ENCODE measurements around the gene NAGLU. TPM values are rescaled to one million over a fixed set of nuclear protein-coding genes. Genes with fewer than 3 reads are reported as not detected.
A peak's percentile ranks its signal among the peaks of the same experiment; 100 is the strongest.

The NAGLU gene
- total RNA-seq, 8 experiments from 2014 or later: 6.3 to 55.8 (median 18.5) TPM

- in situ Hi-C loops (cut with MboI; ENCODE audit: low pct_unique_long_range_greater_than_20kb in 2 of 9, low sequenced_read_pairs in 9 of 9, unreplicated experiment in 9 of 9): no loop called here
- Histone ChIP-seq H3K4me3 (no peak overlapping the region), H3K4me1 (replicated peaks in 1 of 2) (no peaks in the 10 kb centered on the region), H3K27ac (no peak overlapping the region)
- 88 to 100% (median 97%) methylated on average over 2 to 9 of the region's 11 CpGs; no CpG with 5 or more reads in 4 of the 10 experiments for WGBS, 10 experiments
- ATAC-seq (replicated peaks in 6 of 8): no peak
These were observed 22.4 kb upstream of the NAGLU start for GRCh38 chr17:42513686-42514085.

- Histone ChIP-seq H3K4me1 (replicated peaks in 1 of 2) (peaks cover 2% of the 10 kb centered on the region in 2 donors), H3K27ac (no peak overlapping the region), H3K4me3 (no peak overlapping the region)
- in situ Hi-C loops (cut with MboI; ENCODE audit: low pct_unique_long_range_greater_than_20kb in 2 of 9, low sequenced_read_pairs in 9 of 9, unreplicated experiment in 9 of 9): no loop called here
- 92 to 100% (median 100%) methylated on average over 1 to 6 of the region's 11 CpGs; no CpG with 5 or more reads in 5 of the 10 experiments for WGBS, 10 experiments
- ATAC-seq (replicated peaks in 6 of 8): no peak
These were observed 21.8 kb upstream of the NAGLU start for GRCh38 chr17:42514279-42514678.

- H3K4me3 ChIP-seq: no peak overlapping the region
- WGBS, 10 experiments: 73 to 95% (median 86%) methylated on average over 1 to 4 of the region's 8 CpGs; no CpG with 5 or more reads in 3 of the 10 experiments
- peaks cover 8% of the 10 kb centered on the region in 2 donors for H3K4me1 ChIP-seq (replicated peaks in 1 of 2)
- in situ Hi-C loops (cut with MboI; ENCODE audit: low pct_unique_long_range_greater_than_20kb in 2 of 9, low sequenced_read_pairs in 9 of 9, unreplicated experiment in 9 of 9): no loop called here
- ATAC-seq (replicated peaks in 6 of 8): no peak
- H3K27ac ChIP-seq: no peak overlapping the region
These were observed 21.2 kb upstream of the NAGLU start for GRCh38 chr17:42514867-42515266.

GRCh38 chr17:42517516-42517915, 18.5 kb upstream of the NAGLU start:
- Histone ChIP-seq H3K4me1 (replicated peaks in 1 of 2) (peaks cover 16 to 20% of the 10 kb centered on the region in 2 donors), H3K4me3 (no peak overlapping the region), H3K27ac (no peak overlapping the region)
- ATAC-seq (replicated peaks in 6 of 8): peak in 3 of 8 experiments; percentile 26 to 61 (median 38)
- in situ Hi-C loops (cut with MboI; ENCODE audit: low pct_unique_long_range_greater_than_20kb in 2 of 9, low sequenced_read_pairs in 9 of 9, unreplicated experiment in 9 of 9): no loop called here
- WGBS, 10 experiments: 0 to 100% (median 40%) methylated on average over 1 to 4 of the region's 9 CpGs; no CpG with 5 or more reads in 4 of the 10 experiments

GRCh38 chr17:42518046-42518754, 17.8 kb upstream of the NAGLU start:
- peaks cover 16 to 20% of the 10 kb centered on the region in 2 donors for H3K4me1 ChIP-seq (replicated peaks in 1 of 2)
- in situ Hi-C loops (cut with MboI; ENCODE audit: low pct_unique_long_range_greater_than_20kb in 2 of 9, low sequenced_read_pairs in 9 of 9, unreplicated experiment in 9 of 9): no loop called here

GRCh38 chr17:42518755-42519545, 17.1 kb upstream of the NAGLU start:
- peak in 3 of 8 experiments; percentile 7 to 30 (median 20) for ATAC-seq (replicated peaks in 6 of 8)
- in situ Hi-C loops (cut with MboI; ENCODE audit: low pct_unique_long_range_greater_than_20kb in 2 of 9, low sequenced_read_pairs in 9 of 9, unreplicated experiment in 9 of 9): no loop called here
- Histone ChIP-seq H3K27ac (peak overlapping the region in 1 of 2 donors; percentile 93), H3K4me1 (replicated peaks in 1 of 2) (peaks cover 16 to 20% of the 10 kb centered on the region in 2 donors), H3K4me3 (no peak overlapping the region)
- 0 to 92% (median 8%) methylated on average over 1 to 6 of the region's 6 CpGs; no CpG with 5 or more reads in 3 of the 10 experiments for WGBS, 10 experiments

More at GRCh38 chr17:42518046-42518754, 17.8 kb upstream of the NAGLU start:
- Histone ChIP-seq H3K27ac (no peak overlapping the region), H3K4me3 (no peak overlapping the region)
- WGBS, 10 experiments: 58 to 100% (median 90%) methylated on average over 1 to 3 of the region's 9 CpGs; no CpG with 5 or more reads in 5 of the 10 experiments
- peak in 3 of 8 experiments; percentile 3 to 17 (median 17) for ATAC-seq (replicated peaks in 6 of 8)

- WGBS, 10 experiments: 0 to 50% (median 7%) methylated on average over 1 to 4 of the region's 12 CpGs; no CpG with 5 or more reads in 3 of the 10 experiments
- H3K27ac ChIP-seq: peak overlapping the region; percentile 30 to 93
- peaks cover 16 to 20% of the 10 kb centered on the region in 2 donors for H3K4me1 ChIP-seq (replicated peaks in 1 of 2)
- H3K4me3 ChIP-seq: no peak overlapping the region
- in situ Hi-C loops (cut with MboI; ENCODE audit: low pct_unique_long_range_greater_than_20kb in 2 of 9, low sequenced_read_pairs in 9 of 9, unreplicated experiment in 9 of 9): no loop called here
- ATAC-seq (replicated peaks in 6 of 8): peak; percentile 51 to 85 (median 70)
These were observed 16.2 kb upstream of the NAGLU start for GRCh38 chr17:42519546-42520491.

GRCh38 chr17:42520540-42520951, 15.5 kb upstream of the NAGLU start:
- WGBS, 10 experiments: 0 to 100% (median 14%) methylated on average over 1 to 6 of the region's 9 CpGs; no CpG with 5 or more reads in 3 of the 10 experiments
- H3K4me3 ChIP-seq: no peak overlapping the region
- in situ Hi-C loops (cut with MboI; ENCODE audit: low pct_unique_long_range_greater_than_20kb in 2 of 9, low sequenced_read_pairs in 9 of 9, unreplicated experiment in 9 of 9): no loop called here
- peaks cover 16 to 20% of the 10 kb centered on the region in 2 donors for H3K4me1 ChIP-seq (replicated peaks in 1 of 2)
- H3K27ac ChIP-seq: peak overlapping the region in 1 of 2 donors; percentile 93
- peak in 3 of 8 experiments; percentile 1 to 4 (median 3) for ATAC-seq (replicated peaks in 6 of 8)

GRCh38 chr17:42521036-42521435, 15.0 kb upstream of the NAGLU start:
- ATAC-seq (replicated peaks in 6 of 8): no peak
- Histone ChIP-seq H3K4me3 (no peak overlapping the region), H3K4me1 (replicated peaks in 1 of 2) (peaks cover 16 to 20% of the 10 kb centered on the region in 2 donors), H3K27ac (no peak overlapping the region)
- 38 to 100% (median 57%) methylated on average over 1 to 5 of the region's 8 CpGs; no CpG with 5 or more reads in 5 of the 10 experiments for whole genome bisulfite sequencing, 10 experiments
- in situ Hi-C loops (cut with MboI; ENCODE audit: low pct_unique_long_range_greater_than_20kb in 2 of 9, low sequenced_read_pairs in 9 of 9, unreplicated experiment in 9 of 9): no loop called here

GRCh38 chr17:42521666-42522262, 14.3 kb upstream of the NAGLU start:
- in situ Hi-C loops (cut with MboI; ENCODE audit: low pct_unique_long_range_greater_than_20kb in 2 of 9, low sequenced_read_pairs in 9 of 9, unreplicated experiment in 9 of 9): no loop called here
- no peak overlapping the region for H3K4me3 ChIP-seq
- ATAC-seq (replicated peaks in 6 of 8): peak in 2 of 8 experiments; percentile 1 to 2
- 0 to 100% (median 93%) methylated on average over 1 to 4 of the region's 11 CpGs; no CpG with 5 or more reads in 5 of the 10 experiments for WGBS, 10 experiments
- H3K4me1 ChIP-seq (replicated peaks in 1 of 2): peaks cover 16 to 20% of the 10 kb centered on the region in 2 donors
- H3K27ac ChIP-seq: no peak overlapping the region

- H3K27ac ChIP-seq: no peak overlapping the region
- 40 to 100% (median 100%) methylated on average over 1 to 2 of the region's 9 CpGs; no CpG with 5 or more reads in 5 of the 10 experiments for WGBS, 10 experiments
- in situ Hi-C loops (cut with MboI; ENCODE audit: low pct_unique_long_range_greater_than_20kb in 2 of 9, low sequenced_read_pairs in 9 of 9, unreplicated experiment in 9 of 9): no loop called here
- no peak for ATAC-seq (replicated peaks in 6 of 8)
- H3K4me1 ChIP-seq (replicated peaks in 1 of 2): peaks cover 16 to 20% of the 10 kb centered on the region in 2 donors
- H3K4me3 ChIP-seq: no peak overlapping the region
These were observed 13.7 kb upstream of the NAGLU start for GRCh38 chr17:42522263-42522790.

Measured in motor neuron (in vitro differentiated cells).